NCI-H128 (cell line): ENCODE data around the gene FER1L5.
A peak's percentile ranks its signal among the peaks of the same experiment; 100 is the strongest.

Experiments used
- DNase-seq: peaks from one replicate; lab custom pipeline; 2025; ENCODE audit not compliant: unreplicated experiment; lab: John Stamatoyannopoulos, UW

FER1L5 gene

GRCh38 chr2:96680561-96681141, 38.1 kb downstream of the FER1L5 start:
- no peak for DNase-seq

- no peak for DNase-seq
Measured at GRCh38 chr2:96681540-96681939, 39.0 kb downstream of the FER1L5 start.

GRCh38 chr2:96683307-96683706, 40.7 kb downstream of the FER1L5 start:
- no peak for DNase-seq

GRCh38 chr2:96683972-96684820, 41.6 kb downstream of the FER1L5 start:
- no peak for DNase-seq

- DNase-seq: no peak
Measured at GRCh38 chr2:96684883-96685576, 42.5 kb downstream of the FER1L5 start.

GRCh38 chr2:96685577-96686459, 43.3 kb downstream of the FER1L5 start:
- peak; percentile 13 for DNase-seq

GRCh38 chr2:96687266-96687665, 44.7 kb downstream of the FER1L5 start:
- DNase-seq: no peak

GRCh38 chr2:96687711-96688640, 45.4 kb downstream of the FER1L5 start:
- no peak for DNase-seq

- DNase-seq: no peak
Measured at GRCh38 chr2:96688649-96689430, 46.3 kb downstream of the FER1L5 start.

- no peak for DNase-seq
Measured at GRCh38 chr2:96689431-96689991, 46.9 kb downstream of the FER1L5 start.

- no peak for DNase-seq
Measured at GRCh38 chr2:96690306-96691021, 47.9 kb downstream of the FER1L5 start.

- no peak for DNase-seq
Measured at GRCh38 chr2:96691022-96691612, 48.6 kb downstream of the FER1L5 start.

- DNase-seq: no peak
Measured at GRCh38 chr2:96692094-96692971, 49.8 kb downstream of the FER1L5 start.

- DNase-seq: no peak
Measured at GRCh38 chr2:96693286-96694200, 51.0 kb downstream of the FER1L5 start.

- no peak for DNase-seq
Measured at GRCh38 chr2:96694279-96694678, 51.7 kb downstream of the FER1L5 start.
